ENCODE measurements around the gene KRT40.

The KRT40 gene

GRCh38 chr17:40950176-40950575, 34.0 kb downstream of the KRT40 start:
- DNase-seq: no peak

- DNase-seq: no peak
Measured at GRCh38 chr17:40949418-40949817, 34.7 kb downstream of the KRT40 start.

GRCh38 chr17:40947929-40948328, 36.2 kb downstream of the KRT40 start:
- no peak for DNase-seq

- no peak for DNase-seq
Measured at GRCh38 chr17:40945414-40945813, 38.7 kb downstream of the KRT40 start.

- no peak for DNase-seq
Measured at GRCh38 chr17:40944531-40944930, 39.6 kb downstream of the KRT40 start.

- no peak for DNase-seq
Measured at GRCh38 chr17:40942553-40942952, 41.6 kb downstream of the KRT40 start.

- no peak for DNase-seq
Measured at GRCh38 chr17:40940266-40940665, 43.9 kb downstream of the KRT40 start.

- no peak for DNase-seq
Measured at GRCh38 chr17:40938981-40939380, 45.1 kb downstream of the KRT40 start.

- DNase-seq: no peak
Measured at GRCh38 chr17:40937384-40937819, 46.7 kb downstream of the KRT40 start, which contains the start of gene KRT23. KRT23 (minus strand) TSS chr17:40937646; CDS start chr17:40936603, 1,043 bp downstream.

- DNase-seq: no peak
Measured at GRCh38 chr17:40936976-40937375, 47.1 kb downstream of the KRT40 start.

- DNase-seq: no peak
Measured at GRCh38 chr17:40936437-40936971, 47.6 kb downstream of the KRT40 start.

- no peak for DNase-seq
Measured at GRCh38 chr17:40935624-40936023, 48.5 kb downstream of the KRT40 start.

- DNase-seq: no peak
Measured at GRCh38 chr17:40932608-40933007, 51.5 kb downstream of the KRT40 start.

GRCh38 chr17:40931311-40931710, 52.8 kb downstream of the KRT40 start:
- no peak for DNase-seq
